H1 (cell line): Measurements from ENCODE around the gene PDE9A. TPM values are rescaled to one million over a fixed set of nuclear protein-coding genes. Genes with fewer than 3 reads are reported as not detected.

Experiments
- RNF2 ChIP-seq: fragments of 200-900, 300-1000 bp; sonication (generic); IDR thresholded peaks from 2 replicates; pipeline ENCODE4 v1.7.1; 2016; ENCODE audit warnings: borderline replicate concordance, low read depth, mild to moderate bottlenecking, antibody characterized with exemption, low read length; ENCODE audit not compliant: poor library complexity, severe bottlenecking; ENCODE audit errors: missing control alignments
- TBP ChIP-seq: IDR thresholded peaks from 2 replicates; pipeline ENCODE4 v1.6.1; 2011; ENCODE audit warnings: low read depth, low read length, improper control_type of control experiment
- polyA plus RNA-seq, 7 experiments: library from polyadenylated mRNA; depleted of rRNA in 3 of 7; stranded (reverse) in 5 of 7; unstranded in 2 of 7; fragments of >200 nt in 5 of 7; fragments of 200-250 nt in 2 of 7; gene quantifications; 1 replicate in 5 of 7; 2 replicates in 1 of 7; 4 replicates in 1 of 7; pipeline versions ENCODE4 v1.2.1 to v1.2.3, GENCODE V29; 2011 to 2013; ENCODE audit warnings: missing spikeins in 2 of 7, mixed read lengths in 2 of 7
- total RNA-seq: library from RNA; stranded (reverse); fragmentation: NEBNext Ultra II Directional; extraction: Animal tissue kit (Norgen Biotek cat#: 25700); gene quantifications from 2 replicates; pipeline ENCODE4 v1.2.1, GENCODE V29; 2021

Gene PDE9A
- total and polyA plus RNA-seq, 2 of the 8 experiments (the other 6 are each of a cell fraction or from before 2014, with no cell fraction given) = 39.2 to 45.9 TPM

DNA sequence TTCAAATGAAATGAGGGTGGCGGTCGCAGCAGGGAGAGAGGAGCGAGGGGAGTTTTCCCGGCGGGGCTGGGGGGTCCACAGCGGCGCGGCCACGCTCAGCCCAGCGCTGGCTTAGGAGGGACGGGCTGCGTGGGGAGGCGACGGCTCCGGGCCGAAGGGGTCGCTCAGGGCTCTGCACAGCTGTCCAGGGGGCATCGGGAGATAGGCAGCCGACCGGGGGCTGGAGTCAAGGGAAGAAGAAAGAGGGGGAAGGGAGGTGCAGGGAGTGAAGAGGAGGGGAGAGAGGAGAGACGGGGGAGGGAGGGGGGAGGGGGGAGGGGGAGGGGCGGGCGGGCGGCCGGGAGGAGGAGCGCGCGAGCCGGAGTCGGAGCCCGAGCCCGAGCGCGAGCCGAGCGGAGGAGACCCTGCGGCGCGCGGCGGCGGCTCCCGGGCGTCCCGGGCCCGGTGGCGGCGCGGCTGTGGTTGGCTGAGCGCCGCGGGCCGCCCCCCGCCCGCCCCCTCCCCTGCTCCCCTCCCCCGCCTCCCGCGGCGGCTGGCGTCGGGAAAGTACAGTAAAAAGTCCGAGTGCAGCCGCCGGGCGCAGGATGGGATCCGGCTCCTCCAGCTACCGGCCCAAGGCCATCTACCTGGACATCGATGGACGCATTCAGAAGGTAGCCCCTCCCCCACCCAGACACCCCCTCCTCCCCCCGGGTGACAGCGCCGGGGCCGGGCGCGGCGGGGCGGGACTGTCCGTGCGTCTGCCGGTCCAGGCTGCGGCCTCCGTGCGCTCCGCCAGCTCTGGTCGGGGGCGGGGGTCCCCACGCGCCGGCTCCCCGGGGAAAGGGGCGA is at the start of gene PDE9A (continued):
- TF ChIP-seq TBP (no peak), RNF2 (no peak)
